Measurements from ENCODE around the gene KCTD7.
"Not testable (repeated sequence)": the region's sequence is repeated elsewhere in the genome, so short reads cannot be mapped to it uniquely, and the experiment has no call there.

GRCh38 chr7:66580380-66580779, 48.3 kb upstream of the KCTD7 start:
- TF ChIP-seq POLR2AphosphoS5, CTCF, POLR2A (IDR thresholded peaks at IDR 0.05): not testable (repeated sequence)

Measured in breast epithelium (tissue), 3 donors.